ENCODE measurements around the gene METTL1.

Gene METTL1

GRCh38 chr12:57737467-57738460 lies 34.1 kb downstream of the METTL1 start:
- no peak for DNase-seq (ENCODE audit: low read depth in 3 of 3)

GRCh38 chr12:57736741-57737466 lies 35.0 kb downstream of the METTL1 start:
- DNase-seq (ENCODE audit: low read depth in 3 of 3) = no peak

- no peak for DNase-seq (ENCODE audit: low read depth in 3 of 3)
Observed at GRCh38 chr12:57735952-57736740, 35.8 kb downstream of the METTL1 start.

- no peak for DNase-seq (ENCODE audit: low read depth in 3 of 3)
Observed at GRCh38 chr12:57735198-57735855, 36.6 kb downstream of the METTL1 start.

GRCh38 chr12:57734591-57734990 lies 37.3 kb downstream of the METTL1 start:
- no peak for DNase-seq (ENCODE audit: low read depth in 3 of 3)

- DNase-seq (ENCODE audit: low read depth in 3 of 3) = no peak
Observed at GRCh38 chr12:57733928-57734327, 38.0 kb downstream of the METTL1 start.

- no peak for DNase-seq (ENCODE audit: low read depth in 3 of 3)
Observed at GRCh38 chr12:57732726-57733593, 38.9 kb downstream of the METTL1 start.

- DNase-seq (ENCODE audit: low read depth in 3 of 3) = no peak
Observed at GRCh38 chr12:57732270-57732669, 39.6 kb downstream of the METTL1 start.

GRCh38 chr12:57731411-57732080 lies 40.4 kb downstream of the METTL1 start:
- no peak for DNase-seq (ENCODE audit: low read depth in 3 of 3)

- no peak for DNase-seq (ENCODE audit: low read depth in 3 of 3)
Observed at GRCh38 chr12:57730336-57731067, 41.4 kb downstream of the METTL1 start.

GRCh38 chr12:57729321-57729844 lies 42.5 kb downstream of the METTL1 start:
- DNase-seq (ENCODE audit: low read depth in 3 of 3) = no peak

- no peak for DNase-seq (ENCODE audit: low read depth in 3 of 3)
Observed at GRCh38 chr12:57727758-57728395, 44.0 kb downstream of the METTL1 start.

- no peak for DNase-seq (ENCODE audit: low read depth in 3 of 3)
Observed at GRCh38 chr12:57726884-57727757, 44.8 kb downstream of the METTL1 start.

- DNase-seq (ENCODE audit: low read depth in 3 of 3) = no peak
Observed at GRCh38 chr12:57726151-57726883, 45.6 kb downstream of the METTL1 start.

- DNase-seq (ENCODE audit: low read depth in 3 of 3) = no peak
Observed at GRCh38 chr12:57725851-57726150, 46.1 kb downstream of the METTL1 start.

GRCh38 chr12:57724936-57725740 lies 46.8 kb downstream of the METTL1 start:
- no peak for DNase-seq (ENCODE audit: low read depth in 3 of 3)

All from stimulated activated CD4-positive, alpha-beta T cell treated with anti-CD3 and anti-CD28 coated beads, TNF-alpha, amount 100 ng/mL, for 4 hours (primary cell).